ENCODE data around the gene MR1.

DNA sequence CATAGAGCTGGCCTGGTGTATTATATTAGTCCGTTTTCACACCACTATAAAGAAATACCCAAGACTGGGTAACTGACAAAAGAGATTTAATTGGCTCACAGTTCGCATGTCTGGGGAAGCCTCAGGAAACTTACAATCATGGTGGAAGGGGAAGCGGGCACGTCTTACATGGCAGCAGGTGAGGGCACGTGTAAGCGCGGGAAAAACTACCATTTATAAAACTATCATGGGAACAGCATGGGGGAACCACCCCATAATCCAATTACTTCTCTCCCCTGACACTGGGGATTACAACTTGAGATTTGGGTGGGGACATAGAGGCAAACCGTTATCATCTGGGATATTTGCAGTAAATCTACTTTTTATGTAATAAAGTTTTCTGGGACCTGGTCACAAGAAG, 61.5 kb downstream of the MR1 start:
- TF ChIP-seq, protein P1, sequence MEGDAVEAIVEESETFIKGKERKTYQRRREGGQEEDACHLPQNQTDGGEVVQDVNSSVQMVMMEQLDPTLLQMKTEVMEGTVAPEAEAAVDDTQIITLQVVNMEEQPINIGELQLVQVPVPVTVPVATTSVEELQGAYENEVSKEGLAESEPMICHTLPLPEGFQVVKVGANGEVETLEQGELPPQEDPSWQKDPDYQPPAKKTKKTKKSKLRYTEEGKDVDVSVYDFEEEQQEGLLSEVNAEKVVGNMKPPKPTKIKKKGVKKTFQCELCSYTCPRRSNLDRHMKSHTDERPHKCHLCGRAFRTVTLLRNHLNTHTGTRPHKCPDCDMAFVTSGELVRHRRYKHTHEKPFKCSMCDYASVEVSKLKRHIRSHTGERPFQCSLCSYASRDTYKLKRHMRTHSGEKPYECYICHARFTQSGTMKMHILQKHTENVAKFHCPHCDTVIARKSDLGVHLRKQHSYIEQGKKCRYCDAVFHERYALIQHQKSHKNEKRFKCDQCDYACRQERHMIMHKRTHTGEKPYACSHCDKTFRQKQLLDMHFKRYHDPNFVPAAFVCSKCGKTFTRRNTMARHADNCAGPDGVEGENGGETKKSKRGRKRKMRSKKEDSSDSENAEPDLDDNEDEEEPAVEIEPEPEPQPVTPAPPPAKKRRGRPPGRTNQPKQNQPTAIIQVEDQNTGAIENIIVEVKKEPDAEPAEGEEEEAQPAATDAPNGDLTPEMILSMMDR (conservative IDR thresholded peaks at IDR 0.05; ENCODE audit: low read length): no peak
- no peak for TF ChIP-seq EZH2phosphoT487 (IDR thresholded peaks at IDR 0.05; ENCODE audit: borderline replicate concordance, low read depth, low read length)
